Activated CD4-positive, alpha-beta T cell treated with anti-CD3 and anti-CD28 coated beads, Interleukin-2, Interleukin-6, amounts not matched to agents 100 ng/mL and 50 ng/mL, durations not matched to agents 16 hours and 8 hours (primary cell): Measurements from ENCODE around the gene AMELY.
"Not testable (repeated sequence)": the region's sequence is repeated elsewhere in the genome, so short reads cannot be mapped to it uniquely, and the experiment has no call there.

ENCODE experiments used
- DNase-seq: peaks from one replicate; pipeline ENCODE4 v3.0.0-alpha.2; 2020

Gene AMELY, protein sequence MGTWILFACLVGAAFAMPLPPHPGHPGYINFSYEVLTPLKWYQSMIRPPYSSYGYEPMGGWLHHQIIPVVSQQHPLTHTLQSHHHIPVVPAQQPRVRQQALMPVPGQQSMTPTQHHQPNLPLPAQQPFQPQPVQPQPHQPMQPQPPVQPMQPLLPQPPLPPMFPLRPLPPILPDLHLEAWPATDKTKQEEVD

DNA sequence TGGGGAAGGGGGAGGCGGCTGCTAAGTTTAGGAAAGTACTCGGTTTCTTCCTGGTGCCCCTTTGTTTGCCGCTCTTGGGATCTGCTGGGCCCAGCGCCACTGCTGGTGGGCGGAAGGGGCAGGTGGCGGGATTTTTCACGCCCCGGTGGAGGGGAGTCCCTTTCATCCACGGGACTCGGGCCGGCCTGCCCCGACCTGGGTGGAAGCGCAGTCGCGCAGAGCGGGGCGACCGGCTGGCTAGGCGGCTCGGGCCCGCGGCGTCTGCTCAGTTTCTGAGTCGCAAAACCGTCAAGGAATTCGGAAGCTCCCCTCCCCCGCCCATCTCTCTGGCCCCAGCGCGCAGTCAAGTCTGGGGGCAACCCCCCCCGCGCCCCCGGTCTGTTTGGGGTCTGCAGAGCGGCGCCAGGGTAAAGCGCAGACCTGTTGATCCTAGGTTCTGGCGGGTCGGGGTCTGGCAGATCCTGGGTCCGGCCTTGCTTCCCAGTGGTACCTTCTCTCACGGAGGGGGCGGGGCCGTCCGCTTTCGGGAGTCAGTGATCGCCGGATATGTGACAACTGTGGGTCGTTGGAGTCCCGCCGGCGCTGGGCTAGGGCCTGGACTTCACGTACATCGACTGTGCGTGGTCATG lies at the start of gene AMELY:
Gene AMELY, minus strand, starts transcription at position 500 of the 629 bp plus-strand sequence. CDS start 39,144 bp downstream, outside the sequence.
- DNase-seq, result no peak

DNA sequence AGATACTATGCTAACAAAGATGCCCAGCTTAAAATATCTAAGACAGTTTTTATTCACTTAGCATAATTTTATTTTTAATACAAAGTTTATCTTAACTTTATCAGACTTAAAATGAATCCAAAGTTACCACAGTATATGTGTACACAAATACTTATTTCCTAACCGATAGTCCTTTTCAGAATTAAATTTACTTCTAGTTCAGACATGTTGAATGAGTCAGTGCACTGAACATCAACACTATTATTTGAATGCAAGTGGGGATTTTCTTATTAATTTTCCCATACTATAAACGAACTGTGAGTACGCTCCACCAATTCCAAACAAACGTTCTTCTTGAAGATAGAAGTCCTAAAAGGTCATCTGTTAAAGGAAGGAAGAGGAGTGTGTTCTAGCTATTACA lies 38.4 kb upstream of the AMELY start:
- DNase-seq, result no peak

DNA sequence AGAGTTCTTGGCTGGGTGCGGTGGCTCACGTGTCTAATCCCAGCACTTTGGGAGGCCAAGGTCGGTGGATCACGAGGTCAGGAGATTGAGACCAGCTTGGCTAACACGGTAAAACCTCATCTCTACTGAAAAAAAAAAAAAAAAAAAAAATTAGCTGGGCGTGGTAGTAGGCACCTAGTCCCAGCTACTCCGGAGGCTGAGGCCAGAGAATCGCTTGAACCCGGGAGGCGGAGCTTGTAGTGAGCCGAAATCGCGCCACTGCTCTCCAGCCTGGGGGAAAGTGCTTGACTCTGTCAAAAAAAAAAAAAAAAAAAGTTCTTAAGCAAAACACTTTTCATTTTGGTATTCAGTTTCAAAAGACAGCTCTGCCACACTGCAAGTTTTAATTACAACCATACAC lies 36.8 kb upstream of the AMELY start:
- no peak for DNase-seq

DNA sequence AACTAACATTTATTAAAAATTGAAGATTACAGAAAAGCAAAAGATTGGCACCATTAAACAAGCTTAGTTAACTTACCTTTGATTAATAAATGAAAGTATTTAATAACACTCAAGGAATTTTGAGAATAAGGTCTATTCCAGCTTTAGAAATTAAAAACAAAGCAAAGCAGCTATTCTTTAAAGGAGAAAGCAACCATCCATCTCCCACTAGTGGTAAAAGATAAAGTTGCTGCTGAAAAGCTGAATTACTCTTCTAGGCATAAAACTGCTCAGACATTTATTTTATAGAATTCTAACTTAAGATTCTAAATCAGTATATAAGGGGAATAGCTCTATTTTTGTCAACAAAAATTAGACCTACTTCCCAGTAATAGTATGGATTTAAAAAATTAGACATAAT lies 36.1 kb upstream of the AMELY start:
- no peak for DNase-seq

DNA sequence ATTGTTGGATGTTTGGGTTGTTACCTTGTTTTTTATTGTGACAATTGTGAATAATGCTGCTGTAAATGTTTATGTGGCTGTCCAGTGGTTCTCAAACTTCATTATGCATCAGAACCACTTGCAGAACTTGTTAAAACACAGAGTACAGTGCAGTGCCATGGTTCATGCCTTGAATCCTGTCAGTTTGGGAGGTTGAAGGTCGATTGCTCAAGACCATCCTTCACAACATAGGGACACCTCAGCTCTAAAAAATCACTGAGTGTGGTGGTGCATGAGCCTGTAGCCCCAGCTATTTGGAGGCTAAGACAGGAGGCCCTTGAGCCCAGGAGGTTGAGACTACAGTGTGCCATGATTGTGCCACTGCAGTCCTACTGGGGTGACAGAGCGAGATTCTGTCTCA lies 23.9 kb upstream of the AMELY start:
- DNase-seq, result no peak

DNA sequence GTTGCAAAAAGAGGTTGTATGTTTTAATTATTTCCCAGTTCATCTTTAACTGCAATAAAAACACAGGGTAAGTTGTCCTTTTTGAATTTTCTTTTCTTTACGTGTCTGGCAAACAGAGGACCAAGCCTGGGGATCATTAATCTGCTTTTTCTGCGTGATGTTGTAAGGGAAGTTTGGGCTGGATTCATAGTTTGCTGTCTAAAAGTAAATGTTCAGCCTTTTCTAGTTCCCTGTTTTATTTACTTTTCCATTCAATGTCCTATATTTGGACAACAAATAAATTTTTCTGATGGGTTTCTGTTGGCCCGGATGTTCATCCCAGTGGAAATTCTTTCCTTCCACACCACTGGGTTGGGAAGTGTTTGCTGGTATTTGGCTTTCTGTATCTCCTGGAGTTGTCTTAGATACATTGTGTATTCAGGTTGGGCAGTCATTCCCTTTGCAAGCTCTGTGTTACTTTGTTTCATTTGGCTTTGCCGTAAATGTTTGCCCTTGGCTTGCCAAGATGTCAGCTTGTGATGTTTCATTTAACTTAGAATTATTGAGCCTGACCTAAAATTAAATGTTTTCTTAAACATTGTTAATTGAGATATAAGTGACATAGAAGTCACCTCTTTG lies 20.3 kb upstream of the AMELY start:
- DNase-seq, result no peak

DNA sequence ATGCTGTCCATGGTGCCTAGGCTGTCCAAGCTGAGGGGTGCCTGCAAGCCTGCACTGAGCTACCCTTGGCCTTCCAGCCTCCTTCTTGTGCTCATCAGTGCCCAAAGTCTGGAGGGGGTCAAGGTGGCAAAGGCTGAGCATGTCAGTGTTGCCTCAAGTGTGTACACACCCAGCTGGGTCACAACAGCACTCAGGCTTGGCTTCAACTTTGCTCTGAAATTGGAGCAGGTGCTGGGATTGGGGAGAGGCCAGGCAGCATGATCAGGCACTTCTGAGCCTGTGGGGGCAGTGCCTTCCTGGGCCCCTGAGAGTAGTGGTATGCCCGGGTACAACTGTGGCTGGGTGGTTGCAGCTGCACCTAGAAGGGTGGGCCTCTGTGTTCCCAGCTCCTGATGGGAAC lies 17.7 kb upstream of the AMELY start:
- no peak for DNase-seq

DNA sequence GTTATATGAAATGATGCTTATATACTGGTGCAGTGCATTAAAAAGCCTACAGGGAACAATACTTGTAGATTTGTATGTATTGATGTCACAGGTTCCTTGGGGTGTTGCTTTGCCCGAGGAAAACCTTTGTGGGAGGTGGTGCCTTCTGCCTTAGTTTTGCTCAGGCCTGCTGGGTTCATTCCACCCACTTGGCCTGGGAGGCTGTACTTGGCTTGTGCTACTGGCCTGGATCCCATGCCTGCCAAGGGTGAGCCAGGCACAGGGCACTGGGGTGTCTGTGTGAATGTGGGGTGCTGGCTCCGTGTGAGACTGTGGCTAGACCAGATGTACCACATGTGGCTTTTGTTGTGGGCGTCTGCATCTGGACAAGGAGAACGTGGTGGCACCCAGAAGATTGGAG lies 16.7 kb upstream of the AMELY start:
- no peak for DNase-seq

DNA sequence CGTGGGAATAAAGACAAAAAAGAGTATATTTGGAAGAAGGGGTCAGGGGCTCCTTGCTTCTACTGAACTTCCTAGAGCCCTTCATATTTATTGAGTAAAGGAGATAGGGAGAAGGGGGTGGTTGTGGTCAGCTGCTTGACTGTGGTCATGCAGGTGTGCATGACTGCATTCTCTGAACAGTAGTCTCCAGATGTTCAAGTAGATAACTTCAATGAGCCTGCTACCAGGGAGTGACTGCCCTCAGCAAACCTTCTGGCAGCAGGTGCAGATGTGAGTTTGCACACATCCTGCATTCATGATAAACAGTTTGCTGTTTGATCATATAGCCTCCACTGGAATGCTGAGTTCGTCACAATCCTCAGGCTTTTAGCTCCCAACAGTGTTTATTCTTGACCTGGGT lies 9.5 kb upstream of the AMELY start:
- no peak for DNase-seq

DNA sequence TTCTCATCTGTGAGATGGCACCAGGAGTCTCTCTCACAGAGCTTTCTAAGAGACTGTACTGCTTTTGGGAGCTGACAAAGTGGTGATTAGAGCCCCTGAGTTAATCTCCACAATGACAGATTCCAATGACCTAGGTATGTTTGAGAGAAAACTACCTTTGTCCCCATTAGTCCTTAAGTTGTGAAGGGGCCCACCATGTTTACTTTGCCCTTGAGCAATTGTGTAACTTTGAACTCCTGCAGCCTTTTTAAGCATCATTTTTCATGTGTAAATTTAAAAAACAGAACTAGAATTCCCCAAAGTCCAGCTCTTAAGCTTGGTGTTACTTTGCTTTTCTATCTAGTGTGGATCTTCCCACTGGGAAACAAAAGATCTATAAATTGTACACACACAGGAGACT lies 1.8 kb upstream of the AMELY start:
- no peak for DNase-seq

DNA sequence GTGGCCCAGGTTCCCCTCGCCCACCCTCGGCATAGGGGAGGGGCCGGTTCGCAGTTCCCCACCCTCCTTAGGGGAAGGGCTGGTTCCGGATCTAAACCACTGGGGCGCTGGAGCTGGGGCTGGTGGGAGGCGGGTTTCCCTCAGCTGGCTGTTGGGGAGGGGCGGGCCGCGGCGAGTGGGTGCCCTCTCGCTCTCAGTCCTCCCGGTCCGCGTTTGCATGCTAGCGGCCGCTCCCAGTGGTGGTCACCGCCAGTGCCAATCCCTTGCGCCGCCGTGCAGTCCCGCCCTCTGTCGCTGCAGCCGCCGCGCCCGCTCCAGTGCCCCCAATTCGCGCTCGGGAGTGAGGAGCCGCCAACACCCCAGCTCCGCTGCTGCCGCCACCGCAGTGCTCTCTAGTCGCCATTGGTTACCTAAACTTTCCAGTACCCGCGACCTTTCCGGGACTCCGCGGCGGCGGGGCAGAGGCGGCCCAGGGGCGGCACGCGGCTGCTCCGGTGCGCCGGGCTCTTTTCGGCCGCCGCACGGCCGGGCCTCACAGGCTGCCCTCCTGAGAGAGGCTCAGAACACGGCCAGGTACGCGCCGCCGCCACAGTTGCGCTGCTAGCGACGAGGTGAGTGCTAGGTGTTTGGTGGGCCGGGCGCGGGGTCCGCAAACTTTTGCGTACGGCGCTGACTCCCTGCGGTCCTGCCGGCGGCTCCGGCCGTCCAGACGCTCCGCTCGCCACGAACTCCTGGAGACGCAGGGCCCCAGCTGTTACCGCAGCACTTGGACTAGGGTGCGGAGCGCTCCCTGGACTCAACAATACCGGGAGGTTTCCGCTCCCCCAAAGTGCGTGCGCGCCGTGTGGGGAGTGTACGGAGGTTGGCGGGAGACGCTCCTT lies 940 bp downstream of the AMELY start, which contains the start of gene TBL1Y:
Gene TBL1Y, plus strand, starts transcription at position 326 of the 881 bp plus-strand sequence. CDS start 114,388 bp downstream, outside the sequence.
- no peak for DNase-seq

DNA sequence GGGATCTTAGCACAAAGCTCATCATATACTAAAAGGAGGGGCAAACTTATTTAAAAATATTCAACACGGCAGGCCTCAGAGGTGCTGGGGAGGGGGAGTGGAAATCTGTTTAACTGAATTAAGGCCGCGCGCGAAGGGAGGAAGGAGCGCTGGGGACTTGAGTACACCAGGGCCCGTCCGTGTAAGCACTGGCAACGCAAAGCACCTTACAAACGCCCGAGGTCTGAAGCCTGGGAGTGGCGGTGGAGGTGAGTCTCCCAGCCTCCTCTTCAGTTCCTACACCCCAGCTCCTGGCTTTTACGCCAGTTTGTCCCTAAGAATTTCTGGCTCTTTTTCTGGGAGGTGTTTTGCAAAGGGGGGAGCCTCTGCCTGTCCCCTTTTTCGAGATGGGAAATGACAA lies 1.7 kb downstream of the AMELY start:
- DNase-seq, result no peak

DNA sequence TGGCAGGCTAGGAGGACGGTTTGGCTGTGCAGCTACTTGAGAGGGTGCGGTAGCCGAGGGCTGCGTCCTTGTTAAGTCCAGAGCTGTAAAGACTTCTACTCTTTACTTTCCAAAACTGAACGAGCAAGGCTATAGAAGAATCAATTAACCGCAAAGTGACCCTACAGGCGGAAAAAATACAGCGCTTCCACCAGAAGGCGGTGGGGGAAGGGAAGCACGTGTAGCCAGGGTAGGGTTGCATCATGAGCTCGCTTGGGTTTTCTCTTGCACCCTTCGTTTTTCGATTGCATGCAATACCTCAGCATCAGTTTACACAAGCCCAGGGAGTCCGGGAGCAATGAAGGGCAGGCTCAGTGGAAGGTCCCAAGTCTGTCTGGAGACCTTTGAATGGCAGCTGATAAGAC lies 2.4 kb downstream of the AMELY start:
- no peak for DNase-seq

DNA sequence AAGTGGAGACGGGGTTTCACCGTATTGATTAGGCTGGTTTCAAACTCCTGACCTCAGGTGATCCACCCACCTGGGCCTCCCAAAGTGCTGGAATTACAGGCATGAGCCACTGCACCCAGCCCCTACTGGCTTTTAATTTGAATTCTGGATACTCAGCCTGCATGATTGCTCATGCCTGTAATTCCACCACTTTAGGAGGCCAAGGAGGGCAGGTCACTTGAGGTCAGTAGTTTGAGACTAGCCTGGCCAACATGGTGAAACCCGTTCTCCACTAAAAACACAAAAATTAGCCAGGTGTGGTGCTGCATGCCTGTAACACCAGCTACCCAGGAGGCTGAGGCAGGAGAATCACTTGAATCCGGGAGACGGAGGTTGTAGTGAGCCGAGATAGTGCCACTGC lies 3.5 kb downstream of the AMELY start:
- DNase-seq, result not testable (repeated sequence)

DNA sequence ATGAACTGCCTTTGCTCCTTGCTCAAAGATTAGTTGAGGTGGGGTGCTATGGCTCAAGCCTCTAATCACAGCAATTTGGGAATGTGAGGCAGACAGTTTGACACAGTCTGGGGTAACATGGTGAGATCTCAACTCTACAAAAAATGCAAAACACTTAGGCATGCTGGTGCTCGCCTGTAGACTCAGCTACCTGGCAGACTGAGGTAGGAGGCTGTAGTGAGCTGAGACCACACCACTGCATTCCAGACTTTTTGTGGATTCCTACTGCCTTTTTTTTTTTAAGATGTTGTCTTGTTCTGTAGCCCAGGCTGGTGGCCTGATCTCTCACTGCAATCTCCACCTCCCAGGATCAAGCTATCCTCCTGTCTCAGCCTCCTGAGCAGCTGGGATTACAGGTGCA lies 4.0 kb downstream of the AMELY start:
- DNase-seq, result no peak

DNA sequence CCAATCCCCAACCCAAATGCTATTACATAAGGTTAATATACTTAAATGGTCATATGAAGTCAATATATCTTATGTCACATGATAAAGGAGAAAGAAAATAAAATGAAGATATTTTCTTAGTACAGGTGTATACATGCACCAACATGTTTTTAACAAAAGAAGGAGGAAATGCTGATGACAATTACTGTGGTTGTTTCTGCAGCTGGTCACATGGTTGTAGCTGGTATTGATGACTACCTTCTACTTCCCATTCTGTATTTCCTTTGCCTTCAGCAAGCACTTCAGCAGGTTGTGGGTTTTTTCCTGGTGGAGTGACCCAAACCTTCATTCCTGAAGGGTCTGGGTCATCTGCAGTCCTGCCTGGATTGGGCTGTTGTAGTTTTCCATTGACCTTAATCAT lies 9.4 kb downstream of the AMELY start:
- not testable (repeated sequence) for DNase-seq

DNA sequence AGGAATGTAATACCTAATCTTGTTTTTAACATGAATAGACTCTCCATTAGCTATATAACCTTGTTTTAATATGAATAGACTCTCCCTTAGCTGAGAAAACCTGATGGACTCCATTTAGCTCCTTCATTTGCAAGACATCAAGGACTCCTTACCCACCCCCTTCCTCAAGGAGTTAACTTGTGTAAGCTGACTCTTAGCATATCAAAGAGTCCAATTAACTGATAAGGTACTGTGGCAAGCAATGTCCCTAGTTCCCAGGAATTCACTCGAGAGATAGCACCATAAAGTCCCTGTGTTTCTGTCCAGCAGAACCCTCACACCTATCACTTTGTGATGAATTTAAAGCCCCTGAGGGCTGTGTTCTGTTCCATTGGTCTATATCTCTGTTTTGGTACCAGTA lies 16.3 kb downstream of the AMELY start:
- DNase-seq, result no peak

DNA sequence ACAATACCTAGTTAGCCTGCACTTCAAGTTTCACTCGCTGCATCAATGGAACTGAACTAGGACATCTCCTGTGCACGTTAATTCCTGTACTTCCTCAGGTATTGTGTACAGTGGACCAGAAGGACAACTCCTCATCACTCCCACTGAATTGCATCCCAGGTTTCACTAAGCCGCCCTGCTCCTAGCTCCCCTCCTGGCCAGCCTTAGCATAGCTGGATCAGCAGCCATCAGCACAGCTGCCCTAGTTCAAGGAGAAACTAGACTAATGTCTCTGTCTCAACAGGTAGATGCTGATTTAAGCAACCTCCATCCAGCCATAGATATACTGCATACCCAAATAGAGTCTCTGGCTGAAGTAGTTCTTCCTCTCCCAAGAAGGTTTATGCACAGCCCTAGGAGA lies 17.1 kb downstream of the AMELY start:
- no peak for DNase-seq

DNA sequence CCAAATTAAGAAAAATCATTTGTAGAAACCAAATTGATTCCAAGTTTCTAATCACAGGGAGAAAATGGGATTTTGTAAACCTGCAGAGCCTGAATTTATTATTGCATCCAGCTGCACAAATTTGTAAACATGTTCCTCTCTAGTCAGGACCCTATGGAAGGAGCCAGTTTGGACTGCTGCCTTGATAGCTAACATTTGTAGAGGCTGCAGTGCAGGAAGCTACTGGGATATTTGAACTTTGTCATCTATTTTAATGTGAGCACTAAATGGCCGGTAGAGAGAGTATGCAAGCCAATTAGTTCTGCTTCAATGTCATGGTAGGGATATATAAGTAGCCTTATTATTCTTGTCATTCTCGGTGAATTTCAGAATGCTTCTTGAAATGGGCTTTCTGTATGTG lies 62.2 kb downstream of the AMELY start:
- no peak for DNase-seq

DNA sequence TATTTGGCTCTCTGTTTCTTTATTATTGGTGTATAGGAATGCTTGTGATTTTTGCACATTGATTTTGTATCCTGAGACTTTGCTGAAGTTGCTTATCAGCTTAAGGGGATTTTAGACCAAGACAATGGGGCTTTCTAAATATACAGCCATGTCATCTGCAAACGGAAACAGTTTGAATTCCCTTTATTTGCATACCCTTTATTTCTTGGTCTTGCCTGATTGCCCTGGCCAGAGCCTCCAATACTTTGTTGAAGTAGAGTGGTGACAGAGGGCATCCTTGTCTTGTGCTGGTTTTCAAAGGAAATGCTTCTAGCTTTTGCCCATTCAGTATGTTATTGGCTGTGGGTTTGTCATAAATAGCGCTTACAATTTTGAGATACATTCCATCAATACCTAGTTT lies 68.9 kb downstream of the AMELY start:
- not testable (repeated sequence) for DNase-seq
